AG04450 (cell line): Measurements from ENCODE around the gene HTR3B. TPM values are rescaled to one million over a fixed set of nuclear protein-coding genes. Genes with fewer than 3 reads are reported as not detected.
A peak's percentile ranks its signal among the peaks of the same experiment; 100 is the strongest.

ENCODE experiments used
- CTCF ChIA-PET: fragments of 300-600, 350-600 bp; formaldehyde crosslinking; extraction: SDS; loops from one replicate; lab custom pipeline; 2022; ENCODE audit warnings: antibody characterized with exemption, inconsistent platforms; lab: Charles Lee
- POLR2A ChIA-PET: fragments of 350-600 bp; formaldehyde crosslinking; extraction: SDS; loops from one replicate; lab custom pipeline; 2021; ENCODE audit warnings: antibody characterized with exemption, inconsistent platforms; lab: Yijun Ruan, JAX
- DNase-seq: peaks from one replicate; pipeline ENCODE4 v3.0.0-alpha.2; 2011; ENCODE audit warnings: low read depth, low spot score
- H3K27ac ChIP-seq: one replicate; pipeline ENCODE4 v1.5.1; 2012; ENCODE audit warnings: low read depth, low read length, control low read depth
- H3K27me3 ChIP-seq: one replicate; pipeline ENCODE4 v1.6.0; 2012; ENCODE audit warnings: low read length; ENCODE audit not compliant: control insufficient read depth, insufficient read depth
- H3K4me3 ChIP-seq: 2 replicates; pipeline ENCODE4 v1.5.1; 2011; ENCODE audit warnings: mild to moderate bottlenecking, low read depth, low read length, control low read depth
- H3K9me3 ChIP-seq: 2 replicates; pipeline ENCODE4 v1.5.1; 2012; ENCODE audit warnings: low read length; ENCODE audit not compliant: control insufficient read depth, insufficient read depth
- polyA plus RNA-seq: library from polyadenylated mRNA; depleted of rRNA; stranded (reverse); fragments of >200 nt; gene quantifications from 2 replicates; pipeline ENCODE4 v1.2.3, GENCODE V29; 2011
- TF ChIP-seq, protein P1 (sequence below): IDR thresholded peaks from 2 replicates; pipeline ENCODE4 v1.5.1; 2011; ENCODE audit warnings: low read depth, low read length, control low read depth, inconsistent platforms

Gene HTR3B
- polyA plus RNA-seq, 1 experiment = not detected

DNA sequence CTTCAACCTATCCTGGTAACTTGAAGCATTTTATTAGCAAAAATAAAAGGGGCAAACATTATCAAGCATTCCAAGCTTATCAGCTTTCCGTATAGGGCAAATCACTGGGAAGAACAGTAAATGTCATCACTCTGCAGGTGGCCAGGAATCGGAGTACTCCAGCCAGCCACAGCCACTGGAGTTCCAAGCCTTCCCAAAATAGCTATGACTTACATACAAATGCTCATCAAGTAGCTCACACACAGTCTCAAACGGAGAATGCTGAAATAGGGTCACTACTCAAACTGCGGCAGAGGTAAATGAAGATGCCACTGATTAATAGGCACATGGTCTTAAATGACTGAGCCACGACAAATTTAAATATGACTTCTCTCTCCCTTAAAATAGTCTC lies 31.4 kb upstream of the HTR3B start:
- Histone ChIP-seq H3K27me3 (no peaks in the 10 kb centered on the region), H3K9me3 (no peaks in the 10 kb centered on the region; the same call in 1 of the 2 replicates), H3K4me3 (no peak overlapping the region), H3K27ac (no peak overlapping the region)
- POLR2A ChIA-PET = interaction anchor here (0.6 to 0.7 kb wide), 2 partner anchors 23 to 363 kb away, joined by 7 to 11 read pairs; no protein-coding TSS in a partner anchor
- TF ChIP-seq, protein P1, sequence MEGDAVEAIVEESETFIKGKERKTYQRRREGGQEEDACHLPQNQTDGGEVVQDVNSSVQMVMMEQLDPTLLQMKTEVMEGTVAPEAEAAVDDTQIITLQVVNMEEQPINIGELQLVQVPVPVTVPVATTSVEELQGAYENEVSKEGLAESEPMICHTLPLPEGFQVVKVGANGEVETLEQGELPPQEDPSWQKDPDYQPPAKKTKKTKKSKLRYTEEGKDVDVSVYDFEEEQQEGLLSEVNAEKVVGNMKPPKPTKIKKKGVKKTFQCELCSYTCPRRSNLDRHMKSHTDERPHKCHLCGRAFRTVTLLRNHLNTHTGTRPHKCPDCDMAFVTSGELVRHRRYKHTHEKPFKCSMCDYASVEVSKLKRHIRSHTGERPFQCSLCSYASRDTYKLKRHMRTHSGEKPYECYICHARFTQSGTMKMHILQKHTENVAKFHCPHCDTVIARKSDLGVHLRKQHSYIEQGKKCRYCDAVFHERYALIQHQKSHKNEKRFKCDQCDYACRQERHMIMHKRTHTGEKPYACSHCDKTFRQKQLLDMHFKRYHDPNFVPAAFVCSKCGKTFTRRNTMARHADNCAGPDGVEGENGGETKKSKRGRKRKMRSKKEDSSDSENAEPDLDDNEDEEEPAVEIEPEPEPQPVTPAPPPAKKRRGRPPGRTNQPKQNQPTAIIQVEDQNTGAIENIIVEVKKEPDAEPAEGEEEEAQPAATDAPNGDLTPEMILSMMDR = no peak
- no peak for DNase-seq
- CTCF ChIA-PET = no interaction called here

GRCh38 chr11:113874096-113874495 lies 30.5 kb upstream of the HTR3B start:
- DNase-seq = no peak
- ChIA-PET CTCF (interaction anchor here (0.6 to 1.9 kb wide), 6 partner anchors 14 to 417 kb away, joined by 3 to 8 read pairs (median 4); no protein-coding TSS in a partner anchor), POLR2A (interaction anchor here (0.7 kb wide), 2 partner anchors 22 to 260 kb away, joined by 6 to 11 read pairs; no protein-coding TSS in a partner anchor)

GRCh38 chr11:113874581-113875233 lies 29.9 kb upstream of the HTR3B start:
- ChIA-PET CTCF (interaction anchor here (0.6 to 1.9 kb wide), 6 partner anchors 14 to 418 kb away, joined by 3 to 8 read pairs (median 4); no protein-coding TSS in a partner anchor), POLR2A (interaction anchor here (0.6 to 0.9 kb wide), 3 partner anchors 11 to 259 kb away, joined by 3 to 10 read pairs (median 6); no protein-coding TSS in a partner anchor)
- Histone ChIP-seq H3K27ac (no peak overlapping the region), H3K4me3 (peak overlapping the region; percentile 71), H3K9me3 (no peaks in the 10 kb centered on the region; the same call in 1 of the 2 replicates), H3K27me3 (no peaks in the 10 kb centered on the region)
- DNase-seq = no peak
- TF ChIP-seq, protein P1 = no peak

More at GRCh38 chr11:113874096-113874495, 30.5 kb upstream of the HTR3B start:
- peak overlapping the region; percentile 71 for H3K4me3 ChIP-seq
- TF ChIP-seq, protein P1 = no peak
- no peak overlapping the region for H3K27ac ChIP-seq
- no peaks in the 10 kb centered on the region for H3K27me3 ChIP-seq
- no peaks in the 10 kb centered on the region; the same call in 1 of the 2 replicates for H3K9me3 ChIP-seq

DNA sequence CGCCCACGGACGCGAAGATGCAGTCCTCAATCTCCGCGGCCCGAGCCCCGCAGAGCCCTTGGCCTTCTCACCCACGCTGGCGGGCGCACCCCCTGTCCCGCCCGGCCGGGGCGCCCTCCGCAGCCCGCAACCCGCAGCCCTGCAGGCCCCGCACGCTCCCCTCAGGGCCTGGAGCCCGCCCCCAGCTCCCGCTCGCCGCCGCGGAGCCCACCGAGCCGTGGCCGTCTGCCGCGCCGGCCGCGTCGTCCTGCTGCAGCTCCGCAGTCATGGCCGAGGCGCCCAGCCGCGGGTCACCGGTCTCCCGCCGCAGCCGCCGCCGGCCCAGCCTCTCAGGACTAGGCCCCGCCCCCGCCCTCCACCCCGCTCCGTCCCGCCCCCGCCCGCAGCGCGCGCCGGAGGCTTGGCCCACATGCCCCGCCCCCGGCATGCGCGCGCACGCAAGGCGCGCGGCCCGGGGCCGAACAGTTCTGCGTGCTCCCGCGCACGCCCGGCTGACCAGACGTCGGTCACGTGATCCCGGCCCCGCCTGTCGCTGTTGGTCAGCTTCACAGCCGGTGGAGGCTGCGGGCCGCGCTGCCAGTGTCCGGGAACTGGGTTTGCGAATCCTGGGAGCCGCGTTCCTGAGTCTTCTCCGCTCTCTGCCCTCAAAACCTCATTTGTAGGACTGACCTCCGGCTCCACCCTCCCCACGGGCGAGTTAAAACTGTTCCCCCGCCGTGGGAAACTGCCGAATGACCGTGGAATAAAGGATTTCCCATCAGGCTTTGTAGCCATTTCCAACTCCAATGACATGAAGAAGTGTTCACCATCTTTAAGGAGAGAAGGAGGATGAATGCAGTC lies 29.1 kb upstream of the HTR3B start, which contains the start of gene USP28:
Gene USP28 (minus strand): TSS at position 339 of the 840 bp plus-strand sequence. CDS start 71 bp downstream, at position 268.
- peak within 1 kb of the TSS; percentile 71 for H3K4me3 ChIP-seq
- H3K27ac ChIP-seq = peak within 1 kb of the TSS; percentile 94
- ChIA-PET CTCF (interaction anchor here (0.6 to 1.9 kb wide), 3 partner anchors 21 to 405 kb away, joined by 3 to 8 read pairs (median 4); no protein-coding TSS in a partner anchor), POLR2A (interaction anchor here (0.6 to 0.9 kb wide), 3 partner anchors 10 to 1349 kb away, joined by 3 to 10 read pairs (median 9); no protein-coding TSS in a partner anchor)
- H3K27me3 ChIP-seq = no peaks in the 10 kb centered on the region
- TF ChIP-seq, protein P1 = no peak
- peak; percentile 87 for DNase-seq
- no peaks in the 10 kb centered on the region; the same call in 1 of the 2 replicates for H3K9me3 ChIP-seq
